GM10266 (cell line): Measurements from ENCODE around the gene TCP11.

Source experiments
- DNase-seq: peaks from one replicate; pipeline ENCODE4 v3.0.0; 2012; ENCODE audit errors: extremely low spot score
- CTCF ChIP-seq: IDR thresholded peaks from 2 replicates; pipeline ENCODE4 v1.5.1; 2012; ENCODE audit warnings: mild to moderate bottlenecking, low read depth; ENCODE audit not compliant: control insufficient read depth, insufficient read depth; ENCODE audit errors: missing control alignments

The TCP11 gene

GRCh38 chr6:35183935-35184334 is 42.8 kb upstream of the TCP11 start:
- no peak for TF ChIP-seq CTCF

GRCh38 chr6:35183281-35183680 is 42.1 kb upstream of the TCP11 start:
- DNase-seq: no peak
- no peak for TF ChIP-seq CTCF

More at GRCh38 chr6:35183935-35184334, 42.8 kb upstream of the TCP11 start:
- no peak for DNase-seq

GRCh38 chr6:35181933-35182612 is 40.9 kb upstream of the TCP11 start:
- DNase-seq: no peak
- TF ChIP-seq CTCF: no peak

GRCh38 chr6:35181308-35181932 is 40.3 kb upstream of the TCP11 start:
- DNase-seq: no peak
- TF ChIP-seq CTCF: no peak

GRCh38 chr6:35179901-35180535 is 38.9 kb upstream of the TCP11 start:
- no peak for TF ChIP-seq CTCF
- no peak for DNase-seq

GRCh38 chr6:35178932-35179832 is 38.0 kb upstream of the TCP11 start:
- DNase-seq: peak; percentile 46
- TF ChIP-seq CTCF: peak; percentile 36
